Measurements from ENCODE around the gene TRNP1.
"Not testable (repeated sequence)": the region's sequence is repeated elsewhere in the genome, so short reads cannot be mapped to it uniquely, and the experiment has no call there.

TRNP1 gene

GRCh38 chr1:26976621-26977510, 16.6 kb upstream of the TRNP1 start:
- no peak for DNase-seq

- DNase-seq, result no peak
These were observed 14.6 kb upstream of the TRNP1 start for GRCh38 chr1:26978901-26979300.

- DNase-seq, result no peak
These were observed 12.2 kb upstream of the TRNP1 start for GRCh38 chr1:26981146-26981846.

- no peak for DNase-seq
These were observed 9.6 kb upstream of the TRNP1 start for GRCh38 chr1:26983863-26984262.

GRCh38 chr1:26984291-26984690, 9.2 kb upstream of the TRNP1 start:
- DNase-seq, result no peak

- DNase-seq, result no peak
These were observed 6.8 kb upstream of the TRNP1 start for GRCh38 chr1:26986658-26987057.

DNA sequence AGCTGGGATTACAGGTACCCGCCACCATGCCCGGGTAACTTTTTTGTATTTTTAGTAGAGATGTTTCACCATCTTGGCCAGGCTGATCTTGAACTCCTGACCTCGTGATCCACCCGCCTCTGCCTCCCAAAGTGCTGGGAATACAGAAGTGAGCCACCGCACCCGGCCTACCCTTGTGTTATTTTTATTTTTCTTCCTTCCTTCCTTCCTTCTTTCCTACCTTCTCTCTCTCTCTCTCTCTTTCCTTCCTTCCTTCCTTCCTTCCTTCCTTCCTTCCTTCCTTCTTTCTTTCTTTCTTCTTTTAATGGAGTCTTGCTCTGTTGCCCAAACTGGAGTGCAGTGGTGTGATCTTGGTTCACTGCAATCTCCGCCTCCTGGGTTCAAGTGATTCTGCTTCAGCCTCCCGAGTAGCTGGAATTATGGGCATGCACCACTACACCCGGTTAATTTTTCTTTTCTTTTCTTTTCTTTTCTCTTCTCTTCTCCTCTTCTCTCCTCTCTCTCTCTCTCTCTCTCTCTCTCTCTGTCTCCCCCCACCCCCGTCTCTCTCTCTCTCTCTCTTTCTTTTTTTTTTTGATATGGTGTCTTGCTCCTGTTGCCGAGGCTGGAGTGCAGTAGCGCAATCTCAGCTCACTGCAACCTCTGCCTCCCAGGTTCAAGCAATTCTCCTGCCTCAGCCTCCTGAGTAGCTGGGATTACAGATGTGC, 3.9 kb upstream of the TRNP1 start:
- not testable (repeated sequence) for DNase-seq

- DNase-seq, result no peak
These were observed 2.0 kb upstream of the TRNP1 start for GRCh38 chr1:26991310-26992116.

DNA sequence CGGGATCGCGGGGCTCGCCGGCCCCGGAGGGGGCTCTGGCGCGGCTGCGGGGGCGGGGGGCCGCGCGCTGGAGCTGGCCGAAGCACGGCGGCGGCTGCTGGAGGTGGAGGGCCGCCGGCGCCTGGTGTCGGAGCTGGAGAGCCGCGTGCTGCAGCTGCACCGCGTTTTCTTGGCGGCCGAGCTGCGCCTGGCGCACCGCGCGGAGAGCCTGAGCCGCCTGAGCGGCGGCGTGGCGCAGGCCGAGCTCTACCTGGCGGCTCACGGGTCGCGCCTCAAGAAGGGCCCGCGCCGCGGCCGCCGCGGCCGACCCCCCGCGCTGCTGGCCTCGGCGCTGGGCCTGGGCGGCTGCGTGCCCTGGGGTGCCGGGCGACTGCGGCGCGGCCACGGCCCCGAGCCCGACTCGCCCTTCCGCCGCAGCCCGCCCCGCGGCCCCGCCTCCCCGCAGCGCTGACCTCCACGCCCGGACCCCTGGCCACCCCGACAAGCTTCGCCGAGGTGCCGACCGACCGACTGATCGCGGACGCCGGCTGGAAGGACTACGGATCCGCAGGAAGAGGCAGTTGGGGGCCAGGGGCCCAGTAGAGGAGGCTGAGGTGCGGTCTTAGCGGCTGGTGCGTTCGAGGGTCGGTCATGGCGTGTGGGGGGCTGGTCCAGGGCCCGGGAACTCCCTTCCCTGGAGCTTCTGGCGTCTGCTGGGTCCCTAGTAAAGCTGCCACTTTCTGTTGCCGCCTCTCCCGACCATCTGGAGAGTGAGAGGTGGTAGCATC, 711 bp downstream of the TRNP1 start:
- no peak for DNase-seq

DNA sequence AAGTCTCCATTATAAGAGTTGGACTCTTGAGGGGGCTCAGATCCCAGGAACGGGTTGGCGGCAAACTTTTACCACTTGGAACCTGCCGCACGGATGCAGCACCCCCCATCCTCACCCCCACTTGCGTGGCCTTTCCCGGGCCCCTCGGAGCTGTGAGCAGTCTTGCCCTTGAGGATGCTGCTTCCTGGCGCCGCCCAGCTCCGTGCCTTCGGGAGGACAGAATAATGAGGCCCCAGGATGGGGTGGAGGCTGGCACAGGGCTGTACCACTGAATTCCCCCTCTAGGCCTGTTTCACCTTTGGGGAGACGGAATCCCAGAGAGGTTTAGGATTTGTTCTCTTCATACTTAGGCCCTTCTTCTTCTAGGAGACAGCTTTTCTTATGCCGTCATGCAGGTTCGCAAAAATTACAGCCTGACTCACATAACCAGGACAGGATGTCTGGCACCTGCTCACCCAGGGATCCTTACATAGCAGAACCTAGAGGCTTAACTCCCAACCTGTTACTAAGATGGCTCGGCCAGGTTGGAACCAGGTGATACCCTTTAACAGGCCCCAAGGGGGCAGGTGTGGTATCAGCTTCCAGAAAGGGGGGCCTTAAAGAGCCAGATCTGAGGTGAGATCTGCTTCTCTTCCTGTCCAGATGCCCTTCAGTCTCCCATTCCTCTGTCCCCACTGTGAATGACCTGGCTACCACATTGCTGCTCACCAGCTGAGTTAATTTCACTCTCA, 1.5 kb downstream of the TRNP1 start:
- no peak for DNase-seq

DNA sequence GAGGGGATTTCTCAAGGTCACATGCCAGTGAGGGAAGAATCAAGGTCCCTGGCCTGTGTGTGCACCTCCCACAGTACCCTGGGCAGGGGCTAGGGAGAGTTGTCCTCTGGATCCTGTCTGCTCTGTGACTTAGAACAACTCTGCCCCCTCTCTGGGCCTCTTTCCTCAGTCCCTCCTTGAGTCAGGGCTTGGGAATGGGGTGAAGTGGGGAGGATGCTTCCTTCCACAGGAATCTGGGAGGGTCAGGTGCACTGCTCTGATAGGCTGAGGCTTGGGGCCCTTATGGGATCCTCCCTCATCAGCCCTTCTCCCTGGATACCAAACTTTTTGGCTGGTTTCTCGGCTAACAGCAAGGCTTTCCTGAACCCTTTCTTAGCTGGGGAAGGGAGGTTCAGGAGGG, 2.5 kb downstream of the TRNP1 start:
- DNase-seq, result no peak

DNA sequence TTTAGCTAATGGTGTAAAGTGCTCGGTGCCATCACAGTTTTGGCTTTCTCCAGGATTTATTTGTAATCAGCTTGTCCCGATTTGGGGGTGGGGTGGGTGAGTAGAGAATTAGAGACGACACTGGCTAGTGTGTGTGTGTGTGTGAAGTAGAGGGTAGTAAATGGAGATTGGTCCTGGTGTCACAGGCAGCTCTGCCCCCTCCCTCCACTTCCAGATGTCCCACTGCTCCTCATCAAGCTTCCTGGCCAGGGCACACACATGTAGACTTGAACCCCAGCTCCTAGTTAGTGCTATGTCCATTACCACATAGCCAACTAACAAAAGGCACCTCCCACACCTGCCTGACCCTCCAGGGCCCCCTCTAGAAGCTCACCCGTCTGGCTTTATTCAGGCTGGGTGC, 3.2 kb downstream of the TRNP1 start:
- DNase-seq, result no peak

DNA sequence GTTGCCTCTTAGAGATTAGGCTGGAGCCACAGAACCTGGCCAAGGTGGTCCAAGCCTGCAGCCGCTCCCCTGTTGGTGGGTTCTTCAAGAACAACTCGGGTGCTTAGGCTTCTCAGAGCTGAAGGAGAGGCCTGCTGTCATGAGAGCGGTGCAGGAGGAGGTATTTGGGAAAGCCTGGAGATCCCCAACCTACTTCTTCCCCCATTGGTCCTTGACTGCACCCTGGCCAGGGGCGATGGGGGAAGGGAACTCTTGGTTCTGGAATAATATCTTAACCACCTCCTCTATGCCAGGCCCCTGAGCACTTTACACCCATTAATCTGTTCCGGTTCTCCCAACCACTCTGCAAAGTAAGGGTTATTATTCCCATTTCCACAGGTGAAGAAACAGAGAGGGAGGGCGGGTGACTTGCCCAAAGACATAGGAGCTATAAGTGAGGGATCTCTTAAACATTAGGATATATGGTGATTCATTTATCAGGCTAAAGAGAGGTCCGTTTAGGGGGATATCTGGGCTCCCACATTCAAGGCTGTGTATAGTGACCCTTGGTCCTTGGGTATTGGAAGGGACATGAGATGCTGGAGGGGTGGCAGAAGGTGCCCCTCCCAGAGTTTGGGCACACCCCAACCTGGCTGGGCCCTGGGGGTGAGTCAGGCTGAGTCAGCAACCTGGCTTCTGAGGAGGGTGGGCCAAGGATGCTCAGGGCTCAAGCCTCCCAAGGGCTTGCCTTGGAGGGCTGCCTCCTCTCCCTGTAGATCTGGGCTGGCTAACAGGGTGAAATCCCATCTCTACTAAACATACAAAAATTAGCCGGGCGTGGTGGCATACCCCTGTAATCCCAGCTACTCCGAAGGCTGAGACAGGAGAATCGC, 5.2 kb downstream of the TRNP1 start:
- DNase-seq, result no peak

DNA sequence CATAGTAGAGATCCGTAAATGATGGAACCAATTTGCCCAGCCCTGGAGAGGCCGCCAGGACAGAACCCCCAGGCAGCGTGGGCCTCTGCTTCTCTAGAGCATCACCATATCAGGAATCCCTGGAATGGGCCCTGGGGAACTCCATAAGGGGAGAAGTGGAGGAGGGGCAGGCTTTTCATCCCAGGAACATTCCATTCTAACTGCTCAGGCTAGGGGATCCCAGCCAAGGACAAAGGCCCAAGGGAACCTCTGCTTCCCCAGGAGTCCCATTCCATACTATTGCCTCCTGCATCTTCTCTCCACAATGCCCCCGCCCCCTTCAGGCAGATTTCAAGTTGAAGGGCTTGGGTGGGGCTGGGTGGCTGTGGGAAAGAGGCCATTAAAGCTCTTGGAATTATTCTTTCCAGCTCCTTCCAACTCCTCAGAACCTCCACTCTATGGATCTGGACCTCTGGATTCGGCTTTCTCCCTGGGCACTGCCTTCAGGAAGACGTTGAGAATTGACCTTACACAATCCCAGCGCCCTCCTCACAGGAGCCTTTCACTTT, 6.0 kb downstream of the TRNP1 start:
- no peak for DNase-seq

- DNase-seq, result no peak
These were observed 6.8 kb downstream of the TRNP1 start for GRCh38 chr1:27000090-27000816.

- no peak for DNase-seq
These were observed 7.4 kb downstream of the TRNP1 start for GRCh38 chr1:27000817-27001460.

DNA sequence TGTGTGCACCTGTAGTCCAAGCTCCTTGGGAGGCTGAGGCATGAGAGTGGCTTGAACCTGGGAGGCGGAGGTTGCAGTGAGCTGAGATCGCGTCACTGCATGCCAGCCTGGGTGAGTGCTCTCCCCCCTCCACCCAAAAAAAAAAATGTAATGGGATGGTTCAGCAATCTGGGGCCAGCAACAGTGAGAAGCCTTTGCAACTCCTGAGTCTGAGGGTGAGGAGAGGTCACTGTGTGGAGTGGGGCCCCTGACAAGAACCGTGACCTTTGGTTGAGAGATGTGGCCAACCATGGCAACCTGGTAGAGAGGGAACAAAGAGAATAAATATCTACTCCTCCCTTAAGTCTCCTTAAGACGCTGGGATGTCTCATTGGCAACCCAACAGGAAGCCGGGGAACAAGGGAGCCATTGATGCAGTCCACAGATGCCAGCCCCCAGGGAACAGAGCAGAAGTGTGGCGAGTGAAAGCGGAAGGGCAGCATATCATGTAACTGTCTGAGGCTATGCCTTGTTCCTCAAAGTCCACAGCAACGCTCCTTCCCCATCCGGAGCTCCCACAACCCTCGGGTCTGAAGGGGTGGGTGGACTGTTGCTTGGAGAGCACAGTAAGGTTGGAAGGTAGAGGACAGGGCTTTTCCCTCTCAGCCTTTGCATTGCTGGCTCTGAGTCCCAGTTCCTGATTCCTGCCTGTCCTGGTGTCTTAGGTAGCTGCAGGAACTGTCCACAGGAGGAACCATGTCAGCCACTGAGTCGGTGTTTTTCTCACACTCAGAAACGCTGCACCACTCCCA, 8.3 kb downstream of the TRNP1 start:
- DNase-seq, result no peak
